ENCODE results near the gene C20orf202.
"Not testable (repeated sequence)": the region's sequence is repeated elsewhere in the genome, so short reads cannot be mapped to it uniquely, and the experiment has no call there.

Gene C20orf202

GRCh38 chr20:1247689-1248088 is 44.4 kb downstream of the C20orf202 start:
- DNase-seq (ENCODE audit: low spot score), result no peak
- TF ChIP-seq, protein P1, sequence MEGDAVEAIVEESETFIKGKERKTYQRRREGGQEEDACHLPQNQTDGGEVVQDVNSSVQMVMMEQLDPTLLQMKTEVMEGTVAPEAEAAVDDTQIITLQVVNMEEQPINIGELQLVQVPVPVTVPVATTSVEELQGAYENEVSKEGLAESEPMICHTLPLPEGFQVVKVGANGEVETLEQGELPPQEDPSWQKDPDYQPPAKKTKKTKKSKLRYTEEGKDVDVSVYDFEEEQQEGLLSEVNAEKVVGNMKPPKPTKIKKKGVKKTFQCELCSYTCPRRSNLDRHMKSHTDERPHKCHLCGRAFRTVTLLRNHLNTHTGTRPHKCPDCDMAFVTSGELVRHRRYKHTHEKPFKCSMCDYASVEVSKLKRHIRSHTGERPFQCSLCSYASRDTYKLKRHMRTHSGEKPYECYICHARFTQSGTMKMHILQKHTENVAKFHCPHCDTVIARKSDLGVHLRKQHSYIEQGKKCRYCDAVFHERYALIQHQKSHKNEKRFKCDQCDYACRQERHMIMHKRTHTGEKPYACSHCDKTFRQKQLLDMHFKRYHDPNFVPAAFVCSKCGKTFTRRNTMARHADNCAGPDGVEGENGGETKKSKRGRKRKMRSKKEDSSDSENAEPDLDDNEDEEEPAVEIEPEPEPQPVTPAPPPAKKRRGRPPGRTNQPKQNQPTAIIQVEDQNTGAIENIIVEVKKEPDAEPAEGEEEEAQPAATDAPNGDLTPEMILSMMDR (IDR thresholded peaks at IDR 0.05; ENCODE audit: extremely low read depth, missing control alignments), result no peak

- not testable (repeated sequence) for DNase-seq (ENCODE audit: low spot score)
Measured at GRCh38 chr20:1250282-1250681, 47.0 kb downstream of the C20orf202 start.

GRCh38 chr20:1252416-1252815 is 49.2 kb downstream of the C20orf202 start:
- no peak for DNase-seq (ENCODE audit: low spot score)
- TF ChIP-seq, protein P1 (IDR thresholded peaks at IDR 0.05; ENCODE audit: extremely low read depth, missing control alignments), result no peak

- TF ChIP-seq, protein P1 (IDR thresholded peaks at IDR 0.05; ENCODE audit: extremely low read depth, missing control alignments), result no peak
- no peak for DNase-seq (ENCODE audit: low spot score)
Measured at GRCh38 chr20:1254254-1254653, 51.0 kb downstream of the C20orf202 start.

GRCh38 chr20:1255675-1256074 is 52.4 kb downstream of the C20orf202 start:
- DNase-seq (ENCODE audit: low spot score), result no peak
- TF ChIP-seq, protein P1 (IDR thresholded peaks at IDR 0.05; ENCODE audit: extremely low read depth, missing control alignments), result no peak
